Uterus (tissue), 2 donors: Measurements from ENCODE around the gene TWNK.
A peak's percentile ranks its signal among the peaks of the same experiment; 100 is the strongest.

Source experiments
- POLR2A ChIP-seq, 2 donors: fragments of 450-650 bp; IDR thresholded peaks; one replicate each; pipeline ENCODE4 v1.6.1; 2016; ENCODE audit warnings: antibody characterized with exemption in 2 of 2, mild to moderate bottlenecking in 1 of 2, moderate library complexity in 1 of 2
- TF ChIP-seq, protein P1 (sequence below), 4 experiments: fragments of 200-600 bp in 2 of 4; fragments of 450-650 bp in 2 of 4; sonication (generic) in 2 of 4; IDR thresholded peaks; one replicate each; pipeline ENCODE4 v1.5.1; 2016 to 2019; ENCODE audit warnings: antibody characterized with exemption in 4 of 4, mild to moderate bottlenecking in 2 of 4, moderate library complexity in 1 of 4

DNA sequence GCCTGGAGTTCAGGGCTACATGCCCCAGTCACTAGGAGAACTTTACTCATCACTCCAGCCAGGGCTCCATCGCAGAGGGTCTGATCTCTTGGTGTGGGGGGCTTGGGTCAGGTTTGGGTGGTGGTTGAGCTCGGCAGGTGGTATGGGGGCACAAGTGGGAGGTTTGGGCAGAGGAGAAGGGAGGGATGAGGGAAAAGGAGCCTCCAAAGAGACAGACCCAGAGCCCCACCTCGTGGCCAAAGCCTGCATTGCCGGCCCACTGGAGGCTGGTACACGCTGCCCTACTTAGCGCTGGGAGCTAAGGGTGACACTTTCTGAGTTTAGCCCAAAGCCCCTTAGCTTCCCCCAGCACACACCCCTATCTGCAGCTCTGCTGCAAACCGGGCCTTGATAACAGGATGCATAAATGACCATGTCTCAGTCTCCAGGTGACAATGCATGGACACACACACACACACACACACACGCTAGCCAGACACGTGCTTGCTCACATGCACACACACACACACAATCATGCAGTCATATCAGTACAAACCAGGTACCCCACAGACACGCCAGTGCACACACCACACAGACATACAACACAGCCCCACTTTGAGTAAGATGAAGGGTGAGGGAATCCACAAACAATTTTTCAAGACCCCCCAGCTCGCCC is 27.0 kb downstream of the TWNK start:
- TF ChIP-seq, protein P1, sequence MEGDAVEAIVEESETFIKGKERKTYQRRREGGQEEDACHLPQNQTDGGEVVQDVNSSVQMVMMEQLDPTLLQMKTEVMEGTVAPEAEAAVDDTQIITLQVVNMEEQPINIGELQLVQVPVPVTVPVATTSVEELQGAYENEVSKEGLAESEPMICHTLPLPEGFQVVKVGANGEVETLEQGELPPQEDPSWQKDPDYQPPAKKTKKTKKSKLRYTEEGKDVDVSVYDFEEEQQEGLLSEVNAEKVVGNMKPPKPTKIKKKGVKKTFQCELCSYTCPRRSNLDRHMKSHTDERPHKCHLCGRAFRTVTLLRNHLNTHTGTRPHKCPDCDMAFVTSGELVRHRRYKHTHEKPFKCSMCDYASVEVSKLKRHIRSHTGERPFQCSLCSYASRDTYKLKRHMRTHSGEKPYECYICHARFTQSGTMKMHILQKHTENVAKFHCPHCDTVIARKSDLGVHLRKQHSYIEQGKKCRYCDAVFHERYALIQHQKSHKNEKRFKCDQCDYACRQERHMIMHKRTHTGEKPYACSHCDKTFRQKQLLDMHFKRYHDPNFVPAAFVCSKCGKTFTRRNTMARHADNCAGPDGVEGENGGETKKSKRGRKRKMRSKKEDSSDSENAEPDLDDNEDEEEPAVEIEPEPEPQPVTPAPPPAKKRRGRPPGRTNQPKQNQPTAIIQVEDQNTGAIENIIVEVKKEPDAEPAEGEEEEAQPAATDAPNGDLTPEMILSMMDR (IDR thresholded peaks at IDR 0.05) = peak; percentile 79 to 94 (median 92)
- TF ChIP-seq POLR2A (IDR thresholded peaks at IDR 0.05) = peak in 1 of 2 donors; percentile 18
